ENCODE measurements around the gene ATP5F1E.

- TF ChIP-seq EGR1 (IDR thresholded peaks at IDR 0.05; ENCODE audit: low read depth in 2 of 2) (no peak), CTCF (IDR thresholded peaks at IDR 0.05; ENCODE audit: low read depth, low read length, missing input control) (no peak), ATF3 (IDR thresholded peaks at IDR 0.05) (no peak), FOXA1 (IDR thresholded peaks at IDR 0.05) (no peak), MAX (IDR thresholded peaks at IDR 0.05) (no peak)
Observed at GRCh38 chr20:59028812-59029211, 3.3 kb downstream of the ATP5F1E start.

All from liver (tissue), 3 donors.